ENCODE data around the gene AURKAIP1. TPM values are rescaled to one million over a fixed set of nuclear protein-coding genes. Genes with fewer than 3 reads are reported as not detected.

AURKAIP1 gene
- total and polyA plus RNA-seq, 9 of the 15 experiments (the other 6 are each of a cell fraction or from before 2014, with no cell fraction given), result 7.8 to 478 (median 92.0) TPM

DNA sequence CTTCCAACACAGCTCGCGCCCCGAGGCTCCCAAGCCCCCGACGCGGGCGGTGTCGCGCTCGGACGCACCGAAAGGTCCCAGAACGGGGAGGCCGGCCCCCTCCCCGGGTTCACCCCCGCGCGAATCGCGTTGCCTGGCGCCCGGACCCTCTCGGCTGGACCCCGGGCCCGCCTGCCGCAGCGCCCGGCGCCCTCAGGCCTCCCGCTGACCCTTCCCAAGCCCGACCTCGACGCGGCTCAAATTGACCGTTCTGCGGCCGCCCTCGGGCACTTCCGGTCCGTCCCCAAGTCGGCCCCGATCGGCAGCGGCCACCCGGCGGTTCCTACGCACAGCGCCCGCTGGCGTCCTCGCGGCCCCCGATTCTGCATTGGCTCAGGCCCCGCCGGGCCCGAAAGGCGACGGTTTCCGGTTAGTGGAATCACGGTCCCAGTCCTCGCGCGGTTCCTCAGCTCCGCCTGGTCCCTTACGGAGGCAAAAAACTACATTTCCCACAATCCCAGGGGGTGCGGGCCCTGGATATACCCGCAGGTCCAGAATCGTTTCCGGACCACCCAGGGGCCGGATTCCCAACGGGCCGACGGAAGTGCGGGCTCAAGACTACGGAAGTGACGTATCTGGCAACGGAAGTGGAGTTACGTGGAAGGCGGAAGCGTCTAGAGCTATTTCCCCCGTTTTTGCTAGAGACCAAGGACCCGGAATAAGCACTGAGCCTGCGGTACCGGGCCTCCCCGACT, at the start of gene AURKAIP1 (continued):
- TF ChIP-seq MAZ (CRISPR knock-in tag; conservative IDR thresholded peaks at IDR 0.05 in 1 of 2, IDR thresholded peaks at IDR 0.05 in 1 of 2), result peak; percentile 99 to 100
- TF ChIP-seq PURB (CRISPR knock-in tag; IDR thresholded peaks at IDR 0.05; ENCODE audit: low read depth), result no peak
- peak; percentile 46 for TF ChIP-seq DACH1 (IDR thresholded peaks at IDR 0.05; ENCODE audit: partially characterized antibody)
- TF ChIP-seq MCM2 (IDR thresholded peaks at IDR 0.05; ENCODE audit: low read depth), result no peak
- no peak for TF ChIP-seq ZNF77 (CRISPR knock-in tag; IDR thresholded peaks at IDR 0.05)
- peak; percentile 78 for TF ChIP-seq FOXM1 (IDR thresholded peaks at IDR 0.05; ENCODE audit: low read depth)
- peak; percentile 19; the same call in 1 of the 2 replicates for TF ChIP-seq FOXM1 (CRISPR knock-in tag; IDR thresholded peaks at IDR 0.05; ENCODE audit: low read depth)
- TF ChIP-seq, protein P1, sequence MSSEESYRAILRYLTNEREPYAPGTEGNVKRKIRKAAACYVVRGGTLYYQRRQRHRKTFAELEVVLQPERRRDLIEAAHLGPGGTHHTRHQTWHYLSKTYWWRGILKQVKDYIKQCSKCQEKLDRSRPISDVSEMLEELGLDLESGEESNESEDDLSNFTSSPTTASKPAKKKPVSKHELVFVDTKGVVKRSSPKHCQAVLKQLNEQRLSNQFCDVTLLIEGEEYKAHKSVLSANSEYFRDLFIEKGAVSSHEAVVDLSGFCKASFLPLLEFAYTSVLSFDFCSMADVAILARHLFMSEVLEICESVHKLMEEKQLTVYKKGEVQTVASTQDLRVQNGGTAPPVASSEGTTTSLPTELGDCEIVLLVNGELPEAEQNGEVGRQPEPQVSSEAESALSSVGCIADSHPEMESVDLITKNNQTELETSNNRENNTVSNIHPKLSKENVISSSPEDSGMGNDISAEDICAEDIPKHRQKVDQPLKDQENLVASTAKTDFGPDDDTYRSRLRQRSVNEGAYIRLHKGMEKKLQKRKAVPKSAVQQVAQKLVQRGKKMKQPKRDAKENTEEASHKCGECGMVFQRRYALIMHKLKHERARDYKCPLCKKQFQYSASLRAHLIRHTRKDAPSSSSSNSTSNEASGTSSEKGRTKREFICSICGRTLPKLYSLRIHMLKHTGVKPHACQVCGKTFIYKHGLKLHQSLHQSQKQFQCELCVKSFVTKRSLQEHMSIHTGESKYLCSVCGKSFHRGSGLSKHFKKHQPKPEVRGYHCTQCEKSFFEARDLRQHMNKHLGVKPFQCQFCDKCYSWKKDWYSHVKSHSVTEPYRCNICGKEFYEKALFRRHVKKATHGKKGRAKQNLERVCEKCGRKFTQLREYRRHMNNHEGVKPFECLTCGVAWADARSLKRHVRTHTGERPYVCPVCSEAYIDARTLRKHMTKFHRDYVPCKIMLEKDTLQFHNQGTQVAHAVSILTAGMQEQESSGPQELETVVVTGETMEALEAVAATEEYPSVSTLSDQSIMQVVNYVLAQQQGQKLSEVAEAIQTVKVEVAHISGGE (CRISPR knock-in tag; IDR thresholded peaks at IDR 0.05), result peak; percentile 99 to 100 (median 99)
- no peak for TF ChIP-seq COPS2 (conservative IDR thresholded peaks at IDR 0.05)
- TF ChIP-seq RCOR1 (IDR thresholded peaks at IDR 0.05; ENCODE audit: borderline replicate concordance in 1 of 2, low read depth in 2 of 2, low read length in 2 of 2), result peak in 1 of 2 experiments; percentile 77; a peak in 3 of 4 replicates
- no peak for TF ChIP-seq NCOA4 (IDR thresholded peaks at IDR 0.05; ENCODE audit: partially characterized antibody)
- no peak for TF ChIP-seq FOXA3 (CRISPR knock-in tag; conservative IDR thresholded peaks at IDR 0.05 in 1 of 2, IDR thresholded peaks at IDR 0.05 in 1 of 2)
- TF ChIP-seq ZNF764 (CRISPR knock-in tag; IDR thresholded peaks at IDR 0.05; ENCODE audit: low read depth), result no peak
- TF ChIP-seq, protein P2, sequence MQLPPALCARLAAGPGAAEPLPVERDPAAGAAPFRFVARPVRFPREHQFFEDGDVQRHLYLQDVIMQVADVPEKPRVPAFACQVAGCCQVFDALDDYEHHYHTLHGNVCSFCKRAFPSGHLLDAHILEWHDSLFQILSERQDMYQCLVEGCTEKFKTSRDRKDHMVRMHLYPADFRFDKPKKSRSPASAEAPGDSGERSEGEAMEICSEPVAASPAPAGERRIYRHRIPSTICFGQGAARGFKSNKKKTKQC (CRISPR knock-in tag; IDR thresholded peaks at IDR 0.05), result peak; percentile 28
- TF ChIP-seq IRF2 (CRISPR knock-in tag; IDR thresholded peaks at IDR 0.05), result no peak
- TF ChIP-seq ETV1 (tag; conservative IDR thresholded peaks at IDR 0.05; ENCODE audit: low read depth), result peak; percentile 99
- TF ChIP-seq SIRT6 (IDR thresholded peaks at IDR 0.05; ENCODE audit: low read depth, low read length), result peak; percentile 16
- TF ChIP-seq MTF1 (CRISPR knock-in tag; IDR thresholded peaks at IDR 0.05; ENCODE audit: borderline replicate concordance), result no peak
- TF ChIP-seq, protein P3, sequence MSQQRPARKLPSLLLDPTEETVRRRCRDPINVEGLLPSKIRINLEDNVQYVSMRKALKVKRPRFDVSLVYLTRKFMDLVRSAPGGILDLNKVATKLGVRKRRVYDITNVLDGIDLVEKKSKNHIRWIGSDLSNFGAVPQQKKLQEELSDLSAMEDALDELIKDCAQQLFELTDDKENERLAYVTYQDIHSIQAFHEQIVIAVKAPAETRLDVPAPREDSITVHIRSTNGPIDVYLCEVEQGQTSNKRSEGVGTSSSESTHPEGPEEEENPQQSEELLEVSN (IDR thresholded peaks at IDR 0.05; ENCODE audit: borderline replicate concordance in 1 of 2, extremely low read depth in 1 of 2, insufficient read depth in 1 of 2, insufficient read length in 1 of 2, low read depth in 1 of 2, low read length in 1 of 2, poor library complexity in 1 of 2, severe bottlenecking in 1 of 2), result peak; percentile 84 to 90
- peak; percentile 64; the same call in 1 of the 2 replicates for TF ChIP-seq ZNF124 (CRISPR knock-in tag; IDR thresholded peaks at IDR 0.05)
- TF ChIP-seq PTRF (tag; IDR thresholded peaks at IDR 0.05), result no peak
- TF ChIP-seq ETS2 (tag; IDR thresholded peaks at IDR 0.05; ENCODE audit: borderline replicate concordance, poor library complexity, severe bottlenecking), result no peak

Data from K562 (cell line).